ENCODE data around the gene DOCK3.

DNA sequence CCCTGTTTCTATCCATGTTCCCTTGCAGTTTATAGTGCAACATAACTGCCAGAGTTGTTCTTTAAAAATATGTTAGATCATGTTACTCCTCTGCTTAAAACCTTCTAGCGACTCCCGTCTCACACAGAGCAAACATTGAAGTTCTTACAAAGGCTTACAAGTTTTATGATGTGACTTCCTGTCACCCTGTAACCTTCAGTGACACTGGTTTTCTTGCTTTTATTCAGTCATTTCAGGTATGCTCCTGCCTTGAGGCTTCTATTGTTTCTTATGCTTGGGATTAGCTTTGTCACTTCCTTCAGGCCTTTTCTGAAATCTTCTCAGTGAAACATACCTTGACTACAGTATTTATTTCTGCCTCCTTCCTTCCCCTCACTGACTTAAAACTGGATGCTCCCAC lies 252.1 kb downstream of the DOCK3 start:
- TF ChIP-seq, protein P1, sequence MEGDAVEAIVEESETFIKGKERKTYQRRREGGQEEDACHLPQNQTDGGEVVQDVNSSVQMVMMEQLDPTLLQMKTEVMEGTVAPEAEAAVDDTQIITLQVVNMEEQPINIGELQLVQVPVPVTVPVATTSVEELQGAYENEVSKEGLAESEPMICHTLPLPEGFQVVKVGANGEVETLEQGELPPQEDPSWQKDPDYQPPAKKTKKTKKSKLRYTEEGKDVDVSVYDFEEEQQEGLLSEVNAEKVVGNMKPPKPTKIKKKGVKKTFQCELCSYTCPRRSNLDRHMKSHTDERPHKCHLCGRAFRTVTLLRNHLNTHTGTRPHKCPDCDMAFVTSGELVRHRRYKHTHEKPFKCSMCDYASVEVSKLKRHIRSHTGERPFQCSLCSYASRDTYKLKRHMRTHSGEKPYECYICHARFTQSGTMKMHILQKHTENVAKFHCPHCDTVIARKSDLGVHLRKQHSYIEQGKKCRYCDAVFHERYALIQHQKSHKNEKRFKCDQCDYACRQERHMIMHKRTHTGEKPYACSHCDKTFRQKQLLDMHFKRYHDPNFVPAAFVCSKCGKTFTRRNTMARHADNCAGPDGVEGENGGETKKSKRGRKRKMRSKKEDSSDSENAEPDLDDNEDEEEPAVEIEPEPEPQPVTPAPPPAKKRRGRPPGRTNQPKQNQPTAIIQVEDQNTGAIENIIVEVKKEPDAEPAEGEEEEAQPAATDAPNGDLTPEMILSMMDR (IDR thresholded peaks at IDR 0.05), result no peak
- no peak for TF ChIP-seq POLR2A (IDR thresholded peaks at IDR 0.05)
